SU-DHL-6 (cell line): Measurements from ENCODE around the gene ATP6V0A1.

Source experiments
- EZH2phosphoT487 ChIP-seq: fragments of 200-600 bp; sonication (generic), shearing (Covaris generic); conservative IDR thresholded peaks from 2 replicates; pipeline ENCODE4 v1.6.1; 2018; ENCODE audit warnings: mild to moderate bottlenecking, antibody characterized with exemption, low read length, moderate library complexity, mixed read lengths
- TF ChIP-seq, protein P1 (sequence below): fragments of 200-600 bp; sonication (generic); IDR thresholded peaks from one replicate; pipeline ENCODE4 v1.5.1; 2017; ENCODE audit warnings: antibody characterized with exemption, mild to moderate bottlenecking, low read length, moderate library complexity; ENCODE audit not compliant: insufficient read depth, poor library complexity, severe bottlenecking

DNA sequence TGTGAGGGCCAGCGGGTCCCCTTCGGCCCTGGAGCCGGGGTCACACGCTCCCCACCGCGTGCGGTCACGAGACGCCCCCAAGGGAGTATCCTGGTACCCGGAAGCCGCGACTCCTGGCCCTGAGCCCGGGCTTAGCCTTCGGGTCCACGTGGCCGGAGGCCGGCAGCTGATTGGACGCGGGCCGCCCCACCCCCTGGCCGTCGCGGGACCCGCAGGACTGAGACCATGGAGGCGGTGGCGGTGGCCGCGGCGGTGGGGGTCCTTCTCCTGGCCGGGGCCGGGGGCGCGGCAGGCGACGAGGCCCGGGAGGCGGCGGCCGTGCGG lies 77.3 kb downstream of the ATP6V0A1 start, which contains the start of gene NAGLU:
- TF ChIP-seq, protein P1, sequence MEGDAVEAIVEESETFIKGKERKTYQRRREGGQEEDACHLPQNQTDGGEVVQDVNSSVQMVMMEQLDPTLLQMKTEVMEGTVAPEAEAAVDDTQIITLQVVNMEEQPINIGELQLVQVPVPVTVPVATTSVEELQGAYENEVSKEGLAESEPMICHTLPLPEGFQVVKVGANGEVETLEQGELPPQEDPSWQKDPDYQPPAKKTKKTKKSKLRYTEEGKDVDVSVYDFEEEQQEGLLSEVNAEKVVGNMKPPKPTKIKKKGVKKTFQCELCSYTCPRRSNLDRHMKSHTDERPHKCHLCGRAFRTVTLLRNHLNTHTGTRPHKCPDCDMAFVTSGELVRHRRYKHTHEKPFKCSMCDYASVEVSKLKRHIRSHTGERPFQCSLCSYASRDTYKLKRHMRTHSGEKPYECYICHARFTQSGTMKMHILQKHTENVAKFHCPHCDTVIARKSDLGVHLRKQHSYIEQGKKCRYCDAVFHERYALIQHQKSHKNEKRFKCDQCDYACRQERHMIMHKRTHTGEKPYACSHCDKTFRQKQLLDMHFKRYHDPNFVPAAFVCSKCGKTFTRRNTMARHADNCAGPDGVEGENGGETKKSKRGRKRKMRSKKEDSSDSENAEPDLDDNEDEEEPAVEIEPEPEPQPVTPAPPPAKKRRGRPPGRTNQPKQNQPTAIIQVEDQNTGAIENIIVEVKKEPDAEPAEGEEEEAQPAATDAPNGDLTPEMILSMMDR: no peak
- TF ChIP-seq EZH2phosphoT487: no peak
